Hepatocyte (in vitro differentiated cells): ENCODE results near the gene JARID2.

Source experiments
- CTCF ChIP-seq: fragments of 200-600 bp; sonication (generic); IDR thresholded peaks from 2 replicates; pipeline ENCODE4 v1.5.1; 2016; ENCODE audit warnings: antibody characterized with exemption, mild to moderate bottlenecking; ENCODE audit not compliant: poor library complexity
- EZH2 ChIP-seq: fragments of 200-600 bp; sonication (generic); IDR thresholded peaks from 2 replicates; pipeline ENCODE4 v1.6.1; 2016; ENCODE audit warnings: antibody characterized with exemption, mild to moderate bottlenecking, borderline replicate concordance

- no peak for TF ChIP-seq CTCF
- TF ChIP-seq EZH2 = no peak
Observed at GRCh38 chr6:15457121-15457650, 211.3 kb downstream of the JARID2 start.
